GM19467 (cell line): ENCODE data around the gene DCBLD2.
A peak's percentile ranks its signal among the peaks of the same experiment; 100 is the strongest.

Experiments used
- ATAC-seq: cut with Tn5 transposase; IDR thresholded peaks from one replicate; pipeline ENCODE4 v1.9.1; 2021; ENCODE audit warnings: mild to moderate bottlenecking, moderate library complexity; ENCODE audit not compliant: unreplicated experiment

Gene DCBLD2, protein sequence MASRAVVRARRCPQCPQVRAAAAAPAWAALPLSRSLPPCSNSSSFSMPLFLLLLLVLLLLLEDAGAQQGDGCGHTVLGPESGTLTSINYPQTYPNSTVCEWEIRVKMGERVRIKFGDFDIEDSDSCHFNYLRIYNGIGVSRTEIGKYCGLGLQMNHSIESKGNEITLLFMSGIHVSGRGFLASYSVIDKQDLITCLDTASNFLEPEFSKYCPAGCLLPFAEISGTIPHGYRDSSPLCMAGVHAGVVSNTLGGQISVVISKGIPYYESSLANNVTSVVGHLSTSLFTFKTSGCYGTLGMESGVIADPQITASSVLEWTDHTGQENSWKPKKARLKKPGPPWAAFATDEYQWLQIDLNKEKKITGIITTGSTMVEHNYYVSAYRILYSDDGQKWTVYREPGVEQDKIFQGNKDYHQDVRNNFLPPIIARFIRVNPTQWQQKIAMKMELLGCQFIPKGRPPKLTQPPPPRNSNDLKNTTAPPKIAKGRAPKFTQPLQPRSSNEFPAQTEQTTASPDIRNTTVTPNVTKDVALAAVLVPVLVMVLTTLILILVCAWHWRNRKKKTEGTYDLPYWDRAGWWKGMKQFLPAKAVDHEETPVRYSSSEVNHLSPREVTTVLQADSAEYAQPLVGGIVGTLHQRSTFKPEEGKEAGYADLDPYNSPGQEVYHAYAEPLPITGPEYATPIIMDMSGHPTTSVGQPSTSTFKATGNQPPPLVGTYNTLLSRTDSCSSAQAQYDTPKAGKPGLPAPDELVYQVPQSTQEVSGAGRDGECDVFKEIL

GRCh38 chr3:98901392-98902350 is at the start of gene DCBLD2:
Gene DCBLD2 (minus strand): TSS chr3:98901695. CDS start chr3:98901326, 369 bp downstream.
- ATAC-seq, result peak; percentile 100

DNA sequence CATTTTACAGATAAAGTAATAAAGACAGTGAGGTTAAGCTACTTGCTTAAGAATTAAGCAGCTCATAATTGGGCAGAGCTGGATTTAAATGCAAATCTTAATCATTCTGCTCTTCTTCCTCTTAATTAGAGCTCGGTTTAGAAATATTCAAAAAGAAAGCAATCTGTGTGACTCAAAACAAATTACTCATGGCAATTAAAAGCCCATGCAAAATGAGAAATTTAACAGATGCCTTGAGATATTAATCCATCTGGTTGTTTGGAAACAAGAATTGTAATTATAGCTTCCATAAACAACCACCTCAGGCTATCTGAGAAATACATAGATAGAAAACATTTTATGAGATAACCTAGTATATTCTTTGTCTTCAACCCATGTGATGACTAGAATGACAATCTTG is 44.2 kb upstream of the DCBLD2 start:
- no peak for ATAC-seq

DNA sequence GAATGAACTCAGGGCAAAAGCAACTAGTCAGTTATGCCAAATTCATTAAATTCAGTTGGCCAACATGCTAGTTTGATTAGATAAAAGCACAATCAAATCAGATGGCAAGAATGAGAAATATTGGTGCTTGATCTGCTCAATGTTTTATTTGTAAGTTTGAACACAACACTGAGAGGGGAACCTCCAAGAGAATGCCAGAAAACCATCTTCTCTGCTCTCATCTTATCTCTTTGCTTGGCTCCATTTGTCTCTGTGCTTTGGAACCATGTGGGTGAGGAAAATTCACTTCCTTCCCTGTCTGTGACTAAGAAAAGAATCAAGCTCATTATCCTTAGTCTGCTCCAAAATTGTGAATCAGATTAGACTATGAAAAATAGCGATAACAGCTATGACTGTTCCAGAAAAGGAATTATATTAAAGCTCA is 43.6 kb upstream of the DCBLD2 start:
- no peak for ATAC-seq

- ATAC-seq, result no peak
Measured at GRCh38 chr3:98930413-98930812, 28.9 kb upstream of the DCBLD2 start.

GRCh38 chr3:98921957-98922356 is 20.5 kb upstream of the DCBLD2 start:
- ATAC-seq, result no peak

GRCh38 chr3:98920166-98920565 is 18.7 kb upstream of the DCBLD2 start:
- no peak for ATAC-seq

DNA sequence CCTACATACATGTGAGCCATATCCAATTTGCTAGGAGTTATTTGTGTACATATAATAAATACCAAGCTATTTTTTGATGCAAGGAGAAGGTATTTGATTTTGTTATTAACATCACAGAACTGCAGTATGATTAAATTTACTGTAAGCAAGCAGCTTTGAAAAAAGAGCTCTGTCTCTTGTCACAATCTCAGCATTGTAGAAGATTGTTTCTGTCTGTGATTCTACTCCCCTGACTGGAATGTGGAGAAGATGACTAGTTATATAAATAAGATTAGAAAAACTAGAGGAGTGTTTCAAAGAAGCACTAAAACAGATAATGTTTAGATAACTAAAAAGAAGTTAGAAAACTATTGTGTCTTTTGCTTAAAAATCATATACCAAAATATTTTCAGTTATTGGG is 17.1 kb upstream of the DCBLD2 start:
- ATAC-seq, result no peak

DNA sequence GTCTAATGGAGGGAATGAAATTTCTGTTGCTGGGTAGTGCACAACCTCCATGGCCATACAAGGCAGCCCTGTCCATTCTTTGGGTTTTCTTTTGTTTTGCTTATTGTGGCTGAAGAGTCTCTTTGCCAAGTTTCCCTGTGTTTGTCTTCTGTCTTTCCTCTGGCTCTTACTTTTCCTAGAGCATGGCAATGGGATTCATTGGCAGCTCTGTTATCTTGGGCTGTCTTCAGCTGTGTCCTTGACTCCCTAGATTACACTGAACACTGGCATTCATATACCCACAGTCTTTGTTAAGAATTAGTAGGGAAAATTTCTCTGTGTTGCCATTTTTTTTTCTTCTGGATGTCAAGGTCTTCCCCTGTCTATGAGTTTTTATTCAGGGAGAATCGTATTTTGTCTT is 16.1 kb upstream of the DCBLD2 start:
- ATAC-seq, result no peak

- ATAC-seq, result no peak
Measured at GRCh38 chr3:98914210-98915080, 12.9 kb upstream of the DCBLD2 start.

DNA sequence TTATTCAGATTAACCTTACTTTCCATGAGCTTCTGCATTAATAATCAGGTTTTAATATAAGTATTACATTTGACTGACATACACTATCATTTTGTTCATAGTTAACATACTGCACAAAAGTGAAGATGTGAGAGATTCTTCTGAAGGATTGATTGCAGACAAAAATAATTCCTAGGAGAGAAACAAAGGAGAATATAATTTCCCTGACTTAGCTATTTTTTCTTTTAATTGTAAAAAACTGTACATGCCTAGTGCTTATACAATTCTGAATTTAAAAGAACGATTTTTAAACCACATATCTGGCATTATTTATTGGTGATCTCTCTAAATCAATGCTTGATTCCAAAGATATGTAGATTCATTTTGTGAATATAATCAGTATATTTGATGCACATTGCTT is 11.0 kb upstream of the DCBLD2 start:
- no peak for ATAC-seq

GRCh38 chr3:98906230-98906629 is 4.7 kb upstream of the DCBLD2 start:
- no peak for ATAC-seq

DNA sequence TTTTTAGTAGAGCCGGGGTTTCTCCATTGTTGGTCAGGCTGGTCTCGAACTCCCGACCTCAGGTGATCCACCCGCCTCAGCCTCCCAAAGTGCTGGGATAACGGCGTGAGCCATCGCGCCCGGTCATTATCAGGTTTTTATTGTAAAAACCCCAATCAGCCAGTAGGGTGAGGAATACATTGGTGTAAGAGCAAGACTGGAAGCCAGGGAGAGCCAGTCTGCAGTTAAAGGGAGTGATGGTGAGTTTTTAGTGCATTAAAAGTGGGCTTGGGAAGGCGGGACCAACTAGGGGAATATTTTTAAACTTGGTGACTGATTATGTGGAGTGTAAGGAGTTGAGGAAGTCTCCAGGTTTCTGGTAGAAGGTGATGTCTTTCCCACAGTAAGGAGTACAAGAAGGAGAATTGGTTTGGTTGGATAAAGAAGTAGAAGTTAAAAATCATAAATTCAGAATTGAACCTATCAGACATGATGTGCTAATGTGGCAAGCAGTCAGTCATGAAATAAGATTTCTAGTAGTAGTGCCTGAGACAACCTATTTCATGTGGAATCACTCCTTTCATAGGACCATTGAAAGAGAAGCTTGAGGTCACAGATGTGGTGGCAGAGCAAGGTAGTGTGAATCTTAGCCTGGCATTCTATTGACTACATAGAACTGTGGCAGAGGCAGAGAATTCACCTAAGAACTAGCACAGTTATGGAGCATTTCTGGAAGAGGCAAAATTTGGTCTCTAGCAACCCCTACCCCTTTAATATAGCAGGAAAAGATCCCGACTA is 2.4 kb upstream of the DCBLD2 start:
- no peak for ATAC-seq

DNA sequence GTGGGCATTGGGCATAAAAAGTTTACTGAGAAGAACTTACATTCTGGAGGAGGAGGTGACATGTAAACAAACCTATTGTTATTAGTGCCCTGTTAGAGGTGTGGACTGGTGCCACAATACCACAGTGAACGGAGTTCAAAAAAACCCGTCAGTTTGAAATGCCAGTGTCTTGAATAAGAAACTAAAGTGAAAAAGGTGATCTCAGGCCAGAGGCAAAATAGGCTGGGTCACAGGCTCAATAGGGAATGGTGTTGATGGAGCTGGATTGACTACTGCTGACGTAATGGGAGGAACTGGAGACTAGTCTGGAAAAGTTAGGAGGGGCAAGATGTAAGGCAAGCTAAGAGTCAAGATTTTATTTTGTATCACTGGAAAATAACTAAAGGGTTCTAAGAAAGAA is 1.6 kb upstream of the DCBLD2 start:
- no peak for ATAC-seq

DNA sequence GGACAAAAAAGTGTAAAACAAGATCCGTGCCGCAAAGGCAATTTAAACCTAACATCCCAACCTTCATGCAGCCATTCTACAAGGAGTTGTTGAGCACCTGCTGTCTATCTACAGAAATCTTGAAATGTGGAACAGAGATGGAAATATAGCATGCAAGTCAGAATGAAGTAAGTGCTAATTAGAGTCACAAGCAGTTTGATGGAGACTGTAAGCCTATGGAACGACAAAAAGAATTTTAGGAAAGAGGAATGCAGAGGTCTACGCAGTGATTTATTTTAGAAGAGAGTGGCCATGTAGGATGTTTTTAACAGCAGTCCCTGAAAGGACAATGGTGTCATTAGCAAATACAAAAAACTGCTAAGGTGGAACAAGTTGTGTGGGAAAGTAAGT is 851 bp upstream of the DCBLD2 start:
- no peak for ATAC-seq

DNA sequence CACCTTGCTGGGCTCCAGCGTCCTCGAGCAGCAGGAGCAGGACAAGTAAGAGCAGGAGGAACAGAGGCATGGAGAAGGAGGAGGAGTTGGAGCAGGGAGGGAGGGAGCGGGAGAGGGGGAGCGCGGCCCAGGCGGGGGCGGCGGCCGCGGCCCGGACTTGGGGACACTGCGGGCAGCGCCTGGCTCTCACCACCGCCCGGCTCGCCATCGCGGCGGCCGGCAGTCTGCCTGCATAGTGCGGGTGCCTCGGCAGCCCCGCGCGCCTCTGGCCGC is 440 bp downstream of the DCBLD2 start:
- ATAC-seq, result peak; percentile 19

DNA sequence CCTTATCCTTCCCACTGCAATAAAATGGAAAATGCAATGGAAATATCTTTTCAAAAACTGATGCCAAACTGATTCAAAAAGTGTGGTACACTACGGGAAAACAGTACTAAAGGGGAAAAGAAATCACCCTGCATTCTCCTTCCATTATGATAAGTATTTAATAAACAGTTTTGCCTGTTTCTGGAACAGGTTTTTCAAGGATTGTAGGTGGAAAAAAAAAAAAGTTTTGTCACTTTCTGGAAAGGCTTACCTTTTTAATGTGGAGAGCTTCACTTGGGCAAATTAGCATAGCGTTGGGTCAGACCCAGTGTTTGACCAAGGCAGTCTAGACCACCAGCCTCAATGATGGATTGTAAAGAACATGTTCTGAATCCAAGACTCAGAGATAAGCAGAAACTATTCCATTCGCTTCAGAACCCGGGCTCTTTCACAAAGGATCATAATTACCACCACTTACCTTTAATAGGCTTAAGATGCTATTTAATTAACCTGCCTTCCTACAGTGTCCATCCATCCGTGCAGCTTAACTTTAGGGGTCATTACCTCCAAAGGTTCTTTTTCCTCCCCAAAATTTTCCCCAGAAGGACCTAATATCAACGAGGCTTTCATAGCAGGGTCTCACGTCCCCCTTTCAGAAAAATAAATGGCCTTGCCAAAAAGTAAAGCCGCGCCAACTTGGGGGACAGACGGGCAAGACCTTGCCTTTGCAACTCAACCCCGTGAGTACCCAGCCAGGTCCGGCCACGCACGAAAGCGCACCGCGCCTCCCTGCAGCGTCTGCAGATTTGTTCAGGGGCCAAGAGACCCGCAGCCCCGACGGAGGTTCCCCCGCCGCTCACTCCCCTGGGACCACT is 1.0 kb downstream of the DCBLD2 start:
- no peak for ATAC-seq

GRCh38 chr3:98897701-98898100 is 3.8 kb downstream of the DCBLD2 start:
- no peak for ATAC-seq

- no peak for ATAC-seq
Measured at GRCh38 chr3:98894791-98895576, 6.5 kb downstream of the DCBLD2 start.
